Astrocyte (in vitro differentiated cells and primary cell): Measurements from ENCODE around the gene ZSCAN25.

Source experiments
- CTCF ChIP-seq: IDR thresholded peaks from 2 replicates; pipeline ENCODE4 v1.5.1; 2011; ENCODE audit warnings: low read depth, mild to moderate bottlenecking, inconsistent platforms, low read length, moderate library complexity; ENCODE audit not compliant: insufficient read depth
- EZH2 ChIP-seq: IDR thresholded peaks from 2 replicates; pipeline ENCODE4 v1.6.1; 2012; ENCODE audit warnings: mild to moderate bottlenecking, low read length, inconsistent platforms; ENCODE audit not compliant: insufficient read depth

- no peak for TF ChIP-seq CTCF
- no peak for TF ChIP-seq EZH2
Measured at GRCh38 chr7:99626661-99627060, 9.9 kb downstream of the ZSCAN25 start.
